Stimulated activated CD8-positive, alpha-beta memory T cell treated with anti-CD3 and anti-CD28 coated beads, Interleukin-2, amount 100 ng/mL, for 1 hour (primary cell): Measurements from ENCODE around the gene HSPB7.
"Not testable (repeated sequence)": the region's sequence is repeated elsewhere in the genome, so short reads cannot be mapped to it uniquely, and the experiment has no call there.

Experiments used
- DNase-seq, 2 donors: peaks; one replicate each; pipeline ENCODE4 v3.0.0-alpha.2; 2020; ENCODE audit warnings: low read depth in 2 of 2

The HSPB7 gene

DNA sequence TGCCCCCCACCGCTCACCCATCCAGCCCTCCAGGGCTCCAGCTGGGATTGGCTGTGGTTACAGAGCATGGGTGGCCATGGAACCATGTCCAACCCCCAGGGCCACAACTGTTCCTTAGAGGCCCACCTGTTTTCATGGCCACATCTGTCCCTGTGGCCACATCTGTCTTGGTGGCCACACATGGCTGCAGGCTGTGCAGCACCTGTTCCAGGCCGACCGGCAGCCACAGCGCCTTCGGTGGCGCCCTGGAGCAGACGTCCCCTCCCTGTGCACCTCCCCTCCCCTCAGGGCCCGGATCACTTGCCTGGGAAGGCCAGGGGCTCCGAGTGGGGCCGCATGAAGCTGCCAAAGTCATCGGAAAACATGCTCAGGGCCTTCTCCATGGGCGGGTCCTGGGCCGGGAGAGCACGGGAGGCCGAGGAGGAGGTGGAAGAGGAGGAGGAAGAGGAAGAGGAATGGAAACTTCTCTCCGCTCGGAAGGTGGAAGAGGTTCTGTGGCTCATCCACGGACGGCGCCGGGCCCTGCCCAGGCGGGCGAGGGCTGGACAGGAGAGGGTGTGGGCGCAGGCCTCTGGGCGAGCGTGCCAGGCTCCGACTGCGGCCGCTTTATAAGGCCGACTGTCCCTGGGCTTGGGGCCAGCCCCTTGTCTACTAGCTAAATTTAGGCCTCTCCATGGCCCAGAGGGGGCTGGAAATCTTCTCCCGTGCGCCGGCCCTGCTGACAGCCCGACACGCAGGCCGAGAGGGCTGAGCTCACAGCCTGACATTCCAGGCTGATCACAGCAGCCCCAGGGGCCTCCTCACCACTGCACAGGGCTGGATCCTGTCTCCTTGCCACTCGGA is at the start of gene HSPB7:
HSPB7 (minus strand) TSS at position 583 of the 843 bp plus-strand sequence; CDS start at position 503, 80 bp downstream.
- no peak for DNase-seq

- DNase-seq: no peak
These were observed 49.4 kb upstream of the HSPB7 start for GRCh38 chr1:16067127-16067768.

GRCh38 chr1:16066245-16066644 is 48.4 kb upstream of the HSPB7 start:
- DNase-seq: no peak

DNA sequence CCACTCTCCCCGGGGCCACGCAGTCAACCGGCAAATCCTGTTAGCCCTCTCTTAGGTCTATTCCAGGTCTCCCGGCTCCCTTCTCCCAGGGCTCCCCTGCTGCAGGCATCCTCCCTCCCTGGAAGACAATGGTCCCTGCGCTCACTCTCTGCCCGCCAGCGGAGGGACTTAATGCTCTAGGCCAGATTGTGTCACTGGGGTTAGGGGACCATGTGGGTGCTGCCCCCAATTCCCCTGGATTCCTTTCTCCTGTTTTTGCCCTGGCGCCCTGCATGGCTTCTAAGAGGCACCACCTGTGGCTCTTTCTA is 47.4 kb upstream of the HSPB7 start:
- DNase-seq: no peak

DNA sequence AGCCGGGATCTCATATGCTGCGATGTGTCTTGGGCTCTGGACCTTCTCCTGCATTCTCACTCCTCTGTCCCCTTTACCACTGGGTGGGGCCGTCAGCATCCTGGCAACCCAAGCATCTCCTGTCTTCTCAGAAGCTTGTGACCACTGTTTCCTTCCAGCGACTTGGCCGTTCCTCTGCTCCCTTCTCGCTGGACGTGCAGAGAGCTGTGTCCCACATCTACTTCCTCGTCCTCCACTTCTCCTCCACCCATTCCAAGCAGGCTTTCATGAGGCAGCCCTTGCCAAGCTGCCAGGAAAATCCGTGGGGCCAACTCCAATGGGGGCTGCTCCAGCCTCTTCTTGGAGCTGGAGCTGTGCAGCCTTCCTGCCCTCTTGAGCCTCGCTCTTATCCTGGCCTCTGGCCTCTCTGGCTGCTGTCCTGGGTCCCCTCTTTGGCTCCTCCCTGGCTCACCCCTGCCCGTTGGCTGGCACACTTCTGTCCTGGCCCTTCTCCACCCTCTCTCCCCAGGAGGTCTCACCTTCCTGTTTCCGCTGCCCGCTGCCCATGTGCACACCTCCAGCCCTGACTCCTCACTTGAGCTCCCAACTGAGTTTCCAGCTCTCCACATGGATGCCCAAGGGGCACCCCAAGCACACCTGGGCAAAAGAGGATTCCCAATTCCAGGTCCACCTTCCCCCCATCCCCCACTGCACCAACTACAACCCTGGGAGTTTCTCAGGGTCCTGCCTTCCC is 46.9 kb upstream of the HSPB7 start:
- DNase-seq: no peak

GRCh38 chr1:16063921-16064320 is 46.1 kb upstream of the HSPB7 start:
- no peak for DNase-seq

- DNase-seq: no peak
These were observed 45.5 kb upstream of the HSPB7 start for GRCh38 chr1:16063226-16063829.

DNA sequence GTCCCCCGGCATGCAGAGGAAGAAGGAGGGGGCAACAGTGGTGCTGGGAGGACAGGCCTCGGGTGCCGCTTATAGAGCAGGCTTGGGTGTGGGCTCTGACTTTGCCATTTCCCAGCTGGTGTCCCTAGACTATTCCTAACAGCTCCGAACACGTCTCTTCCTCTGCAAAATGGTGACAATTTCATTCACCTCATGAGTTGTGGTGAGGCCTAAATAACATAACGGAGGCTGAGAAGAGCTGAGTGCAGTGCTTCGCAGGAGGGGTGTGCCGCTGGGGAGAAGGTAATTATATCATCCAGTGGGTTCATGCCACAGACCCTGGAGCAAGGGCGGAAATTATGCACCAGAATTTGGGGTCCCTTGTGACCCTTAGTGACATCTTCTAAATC is 44.8 kb upstream of the HSPB7 start:
- DNase-seq: not testable (repeated sequence)

- not testable (repeated sequence) for DNase-seq
These were observed 44.3 kb upstream of the HSPB7 start for GRCh38 chr1:16061989-16062686.

- DNase-seq: no peak
These were observed 43.4 kb upstream of the HSPB7 start for GRCh38 chr1:16061266-16061665.

DNA sequence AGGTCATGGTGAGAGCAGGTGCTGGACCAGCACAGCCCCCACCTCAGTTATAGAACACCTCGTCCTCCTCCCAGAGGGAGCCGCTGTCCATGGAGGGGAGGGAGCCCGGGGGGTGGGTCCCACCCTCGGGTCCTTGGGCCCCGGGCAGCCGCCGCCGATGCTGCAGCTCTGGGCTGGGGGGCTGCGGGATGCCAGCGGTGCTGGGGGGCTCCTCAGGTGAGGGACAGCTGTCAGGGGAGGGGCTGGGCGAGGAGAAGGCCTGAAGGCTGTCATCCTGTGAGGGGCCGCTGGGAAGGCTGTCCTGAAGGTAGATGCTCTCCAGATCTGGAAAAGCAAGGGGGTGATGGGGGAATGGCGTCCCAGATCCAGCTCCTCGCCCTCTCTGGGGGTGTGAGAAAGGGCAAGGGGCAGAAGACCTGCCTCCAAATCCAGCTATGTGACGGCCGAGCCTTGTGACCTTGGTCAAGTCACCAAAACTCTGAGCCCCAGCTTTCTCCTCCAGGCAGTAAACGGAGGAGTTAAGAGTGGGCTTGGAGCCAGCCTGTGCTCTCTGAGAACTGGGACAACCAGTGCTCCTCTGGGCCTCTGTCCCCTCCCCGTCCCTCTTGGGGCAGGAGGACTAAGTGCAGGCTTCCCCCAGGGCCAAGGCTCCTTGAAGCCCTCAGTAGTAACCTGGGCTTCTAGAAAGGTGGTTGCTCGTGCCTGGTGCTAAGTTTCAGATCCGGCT is 40.7 kb upstream of the HSPB7 start:
- not testable (repeated sequence) for DNase-seq

DNA sequence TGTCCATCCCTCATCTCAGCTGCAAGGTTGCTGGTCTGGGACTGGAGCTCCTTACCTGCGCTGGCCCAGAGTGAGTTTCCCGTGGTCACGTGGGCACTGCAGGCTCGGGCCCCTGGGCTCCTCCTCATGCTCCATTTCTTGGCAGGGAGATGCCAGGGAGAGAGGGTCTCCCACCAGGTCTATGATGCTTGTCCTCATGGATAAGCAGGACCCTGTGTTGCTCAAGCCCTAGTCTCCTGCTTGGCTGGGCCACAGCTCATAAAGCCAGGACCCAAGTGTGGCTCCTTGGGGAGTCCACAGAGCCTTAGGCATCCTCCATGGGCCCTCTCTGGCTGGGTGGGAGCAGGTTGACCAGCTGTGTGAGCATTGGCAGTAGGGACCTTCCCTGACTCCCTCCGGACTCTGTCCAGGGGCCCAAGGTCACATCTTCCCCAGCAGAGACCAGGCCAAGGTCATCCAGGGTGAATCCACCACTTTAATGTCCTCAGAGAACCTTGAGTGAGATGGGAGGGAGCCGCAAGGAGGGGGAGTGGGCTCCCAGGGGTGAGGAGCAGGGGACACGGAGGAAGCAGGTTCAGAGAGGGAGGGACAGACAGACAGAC is 39.6 kb upstream of the HSPB7 start:
- not testable (repeated sequence) for DNase-seq

DNA sequence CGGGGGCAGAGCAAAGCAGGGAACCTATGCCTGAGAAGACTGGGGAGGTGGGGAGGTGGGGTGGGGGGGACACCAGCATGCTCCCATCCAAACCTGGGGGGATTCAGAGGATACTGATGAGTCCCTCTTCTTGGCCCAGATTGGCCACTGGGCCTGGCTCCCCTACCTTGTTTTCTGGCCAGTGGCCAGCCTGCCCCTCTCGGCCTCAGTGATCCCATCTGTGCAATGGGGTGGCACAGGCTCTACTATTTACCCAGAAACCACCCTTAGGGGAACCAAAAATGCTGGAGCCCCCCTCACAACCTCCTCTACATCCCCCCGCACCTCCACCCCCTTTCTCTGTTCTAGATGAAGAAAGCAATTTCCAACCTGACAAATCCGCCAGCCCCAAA is 38.7 kb upstream of the HSPB7 start:
- not testable (repeated sequence) for DNase-seq

- DNase-seq: peak; percentile 59 to 74
These were observed 38.0 kb upstream of the HSPB7 start for GRCh38 chr1:16055613-16056520.

DNA sequence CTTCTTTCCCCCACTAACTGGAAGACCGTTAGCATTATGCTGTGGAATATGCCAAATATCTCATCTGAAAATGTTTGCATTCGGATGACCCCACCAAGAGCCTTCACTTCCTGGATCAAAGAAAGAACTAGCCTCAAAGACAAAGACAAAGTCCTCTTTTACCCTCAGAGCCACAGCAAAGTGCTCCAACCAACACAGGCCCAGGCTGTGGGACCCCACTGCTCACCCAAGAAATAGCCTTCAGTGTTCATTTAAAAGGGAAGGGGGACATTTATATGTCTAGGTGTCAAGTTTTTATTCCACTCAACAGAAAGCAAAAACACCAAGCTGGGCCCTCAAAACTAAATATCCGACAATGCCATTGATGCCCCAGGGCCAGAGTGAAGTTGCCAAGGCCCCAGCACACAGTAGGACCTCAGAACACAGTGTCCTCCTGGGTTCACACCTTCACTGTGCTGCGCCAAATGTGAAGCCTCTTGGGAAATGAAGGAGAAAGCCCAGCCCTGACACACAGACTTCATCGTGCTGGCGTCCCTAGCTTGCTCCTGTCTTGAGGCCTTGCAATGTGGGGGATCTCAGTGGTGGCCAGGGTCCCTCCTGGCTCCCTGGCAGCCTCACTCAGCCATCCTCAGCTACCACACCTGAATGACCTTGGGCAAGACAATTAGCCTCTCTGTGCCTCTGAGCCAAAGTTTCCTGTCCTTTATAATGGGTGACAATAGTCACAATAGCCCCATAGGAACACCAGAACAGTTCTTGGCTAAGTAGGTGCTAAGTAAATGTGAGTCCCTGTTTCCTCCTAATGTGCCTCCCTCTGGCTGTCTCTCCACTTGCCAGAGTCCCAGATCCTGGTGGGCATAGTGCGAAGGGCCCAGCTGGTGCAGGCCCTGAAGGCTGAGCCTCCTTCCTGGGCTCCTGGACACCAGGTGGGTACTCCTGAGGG is 37.0 kb upstream of the HSPB7 start:
- no peak for DNase-seq

GRCh38 chr1:16053781-16054502 is 36.1 kb upstream of the HSPB7 start:
- no peak for DNase-seq

DNA sequence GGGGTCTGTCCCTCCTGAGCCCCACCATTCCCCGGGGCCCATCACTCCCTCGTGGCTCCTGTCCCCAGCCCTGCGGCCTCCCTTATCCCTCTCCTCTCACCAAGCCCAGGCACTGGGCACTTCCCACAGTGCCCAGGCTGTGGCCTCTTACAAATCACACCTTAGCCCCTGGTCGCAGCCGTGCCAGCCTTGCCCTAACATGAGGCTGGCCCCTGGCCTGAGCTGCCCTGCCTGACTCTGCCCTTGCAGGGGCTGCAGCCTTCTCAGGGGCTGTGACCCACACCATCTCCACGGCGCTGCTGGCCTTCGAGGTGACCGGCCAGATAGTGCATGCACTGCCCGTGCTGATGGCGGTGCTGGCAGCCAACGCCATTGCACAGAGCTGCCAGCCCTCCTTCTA is 34.1 kb upstream of the HSPB7 start:
- DNase-seq: not testable (repeated sequence)

DNA sequence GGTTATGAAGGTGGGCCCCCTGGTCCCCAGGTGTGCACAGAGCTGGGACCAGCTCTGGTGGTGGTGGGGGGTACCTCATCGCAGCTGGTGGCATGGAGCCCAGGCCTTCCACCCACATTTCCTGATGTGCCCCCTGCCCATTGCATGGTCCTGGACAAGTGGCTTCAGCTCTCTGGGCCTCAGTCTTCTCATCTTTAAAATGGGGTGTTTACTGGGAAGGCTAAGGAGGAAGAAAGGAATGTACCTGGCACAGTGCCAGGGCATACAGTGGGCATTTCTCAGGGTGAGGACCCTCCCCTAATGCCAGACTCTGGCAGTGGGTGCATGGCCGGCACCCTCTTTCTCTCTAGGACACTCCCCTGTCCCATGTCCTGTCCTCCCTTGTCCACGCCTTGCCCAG is 33.2 kb upstream of the HSPB7 start:
- no peak for DNase-seq
